Astrocyte (in vitro differentiated cells and primary cell): Measurements from ENCODE around the gene NETO2. TPM values are rescaled to one million over a fixed set of nuclear protein-coding genes. Genes with fewer than 3 reads are reported as not detected.

ENCODE experiments used
- DNase-seq: peaks from one replicate; pipeline ENCODE4 v3.0.0-alpha.2; 2010; ENCODE audit warnings: low read depth
- FAIRE-seq: peaks from 2 replicates; lab custom pipeline; 2011; peaks lifted over from hg19 to GRCh38; lab: Jason Lieb, UNC
- H2AFZ ChIP-seq: 2 replicates; pipeline ENCODE4 v1.6.0; 2012; ENCODE audit warnings: low read depth, low read length, inconsistent platforms
- H3K27ac ChIP-seq: 2 replicates; pipeline ENCODE4 v1.5.1; 2011; ENCODE audit warnings: low read depth, low read length, inconsistent platforms
- H3K27me3 ChIP-seq: 2 replicates; pipeline ENCODE4 v1.6.0; 2011; ENCODE audit warnings: low read length, inconsistent platforms; ENCODE audit not compliant: insufficient read depth
- H3K36me3 ChIP-seq: 2 replicates; pipeline ENCODE4 v1.5.1; 2011; ENCODE audit warnings: low read length, inconsistent platforms; ENCODE audit not compliant: insufficient read depth
- H3K4me1 ChIP-seq: 2 replicates; pipeline ENCODE4 v1.5.1; 2011; ENCODE audit warnings: low read length, inconsistent platforms; ENCODE audit not compliant: insufficient read depth
- H3K4me2 ChIP-seq: 2 replicates; pipeline ENCODE4 v1.6.0; 2012; ENCODE audit warnings: low read length, inconsistent platforms
- H3K4me3 ChIP-seq: 2 replicates; pipeline ENCODE4 v1.5.1; 2011; ENCODE audit warnings: low read depth, mild to moderate bottlenecking, low read length, inconsistent platforms; ENCODE audit not compliant: insufficient read depth
- H3K79me2 ChIP-seq: 2 replicates; pipeline ENCODE4 v1.6.0; 2012; ENCODE audit warnings: mild to moderate bottlenecking, low read length, inconsistent platforms; ENCODE audit not compliant: insufficient read depth
- H3K9ac ChIP-seq: 2 replicates; pipeline ENCODE4 v1.6.0; 2012; ENCODE audit warnings: mild to moderate bottlenecking, low read length, inconsistent platforms
- H3K9me3 ChIP-seq: 2 replicates; pipeline ENCODE4 v1.5.1; 2012; ENCODE audit warnings: low read depth, mild to moderate bottlenecking, low read length, inconsistent platforms; ENCODE audit not compliant: insufficient read depth
- H4K20me1 ChIP-seq: 2 replicates; pipeline ENCODE4 v1.6.0; 2012; ENCODE audit warnings: low read length, inconsistent platforms; ENCODE audit not compliant: insufficient read depth
- H3K27ac Mint-ChIP-seq: one replicate; pipeline ENCODE4 v1.8.0; 2021; ENCODE audit warnings: mild to moderate bottlenecking, mixed read lengths; ENCODE audit not compliant: unreplicated experiment
- H3K27me3 Mint-ChIP-seq: one replicate; pipeline ENCODE4 v1.8.0; 2021; ENCODE audit warnings: low read depth, mixed read lengths; ENCODE audit not compliant: unreplicated experiment
- H3K36me3 Mint-ChIP-seq: one replicate; pipeline ENCODE4 v1.8.0; 2021; ENCODE audit warnings: low read depth, mixed read lengths; ENCODE audit not compliant: unreplicated experiment
- H3K4me1 Mint-ChIP-seq: one replicate; pipeline ENCODE4 v1.8.0; 2021; ENCODE audit warnings: low read depth, mixed read lengths; ENCODE audit not compliant: unreplicated experiment
- H3K4me3 Mint-ChIP-seq: one replicate; pipeline ENCODE4 v1.8.0; 2021; ENCODE audit warnings: mild to moderate bottlenecking, moderate library complexity, mixed read lengths; ENCODE audit not compliant: unreplicated experiment
- H3K9me3 Mint-ChIP-seq: one replicate; pipeline ENCODE4 v1.8.0; 2021; ENCODE audit warnings: mild to moderate bottlenecking, mixed read lengths; ENCODE audit not compliant: unreplicated experiment
- EZH2 ChIP-seq: IDR thresholded peaks from 2 replicates; pipeline ENCODE4 v1.6.1; 2012; ENCODE audit warnings: mild to moderate bottlenecking, low read length, inconsistent platforms; ENCODE audit not compliant: insufficient read depth
- total RNA-seq: library from RNA; stranded (reverse); gene quantifications from 2 replicates; pipeline ENCODE4 v1.2.1, GENCODE V29; 2021
- TF ChIP-seq, protein P1 (sequence below): IDR thresholded peaks from 2 replicates; pipeline ENCODE4 v1.5.1; 2011; ENCODE audit warnings: low read depth, mild to moderate bottlenecking, inconsistent platforms, low read length, moderate library complexity; ENCODE audit not compliant: insufficient read depth

NETO2 gene
- total RNA-seq, 1 donor from 2014 or later: 17.1 TPM

GRCh38 chr16:47180073-47180472 is 36.3 kb upstream of the NETO2 start:
- no peak overlapping the region for H2AFZ ChIP-seq
- FAIRE-seq (no peak), DNase-seq (no peak)
- no peak for TF ChIP-seq EZH2
- no peaks in the 10 kb centered on the region for H3K9me3 ChIP-seq
- H3K4me3 Mint-ChIP-seq: no peak overlapping the region
- H4K20me1 ChIP-seq: no peaks in the 10 kb centered on the region
- no peak overlapping the region for H3K27ac Mint-ChIP-seq
- H3K27me3 ChIP-seq: no peaks in the 10 kb centered on the region
- H3K4me1 ChIP-seq: no peaks in the 10 kb centered on the region
- H3K4me3 ChIP-seq: no peak overlapping the region
- no peaks in the 10 kb centered on the region for H3K27me3 Mint-ChIP-seq
- no peaks in the 10 kb centered on the region for H3K4me1 Mint-ChIP-seq
- H3K4me2 ChIP-seq: no peak overlapping the region
- peaks cover 13% of the 10 kb centered on the region for H3K36me3 Mint-ChIP-seq
- no peaks in the 10 kb centered on the region for H3K36me3 ChIP-seq
- peaks cover 8% of the 10 kb centered on the region for H3K9me3 Mint-ChIP-seq
- H3K9ac ChIP-seq: no peak overlapping the region
- H3K79me2 ChIP-seq: no peaks in the 10 kb centered on the region
- H3K27ac ChIP-seq: no peak overlapping the region

- Mint-ChIP-seq H3K27me3 (no peaks in the 10 kb centered on the region), H3K36me3 (peaks cover 7% of the 10 kb centered on the region), H3K27ac (no peak overlapping the region), H3K4me1 (no peaks in the 10 kb centered on the region), H3K9me3 (peaks cover 2% of the 10 kb centered on the region), H3K4me3 (no peak overlapping the region)
- Histone ChIP-seq H3K27ac (no peak overlapping the region), H4K20me1 (no peaks in the 10 kb centered on the region), H3K79me2 (no peaks in the 10 kb centered on the region), H2AFZ (no peak overlapping the region), H3K9ac (no peak overlapping the region), H3K9me3 (no peaks in the 10 kb centered on the region), H3K4me1 (no peaks in the 10 kb centered on the region), H3K4me3 (no peak overlapping the region), H3K4me2 (no peak overlapping the region), H3K27me3 (no peaks in the 10 kb centered on the region), H3K36me3 (no peaks in the 10 kb centered on the region)
- DNase-seq (no peak), FAIRE-seq (no peak)
- TF ChIP-seq, protein P1, sequence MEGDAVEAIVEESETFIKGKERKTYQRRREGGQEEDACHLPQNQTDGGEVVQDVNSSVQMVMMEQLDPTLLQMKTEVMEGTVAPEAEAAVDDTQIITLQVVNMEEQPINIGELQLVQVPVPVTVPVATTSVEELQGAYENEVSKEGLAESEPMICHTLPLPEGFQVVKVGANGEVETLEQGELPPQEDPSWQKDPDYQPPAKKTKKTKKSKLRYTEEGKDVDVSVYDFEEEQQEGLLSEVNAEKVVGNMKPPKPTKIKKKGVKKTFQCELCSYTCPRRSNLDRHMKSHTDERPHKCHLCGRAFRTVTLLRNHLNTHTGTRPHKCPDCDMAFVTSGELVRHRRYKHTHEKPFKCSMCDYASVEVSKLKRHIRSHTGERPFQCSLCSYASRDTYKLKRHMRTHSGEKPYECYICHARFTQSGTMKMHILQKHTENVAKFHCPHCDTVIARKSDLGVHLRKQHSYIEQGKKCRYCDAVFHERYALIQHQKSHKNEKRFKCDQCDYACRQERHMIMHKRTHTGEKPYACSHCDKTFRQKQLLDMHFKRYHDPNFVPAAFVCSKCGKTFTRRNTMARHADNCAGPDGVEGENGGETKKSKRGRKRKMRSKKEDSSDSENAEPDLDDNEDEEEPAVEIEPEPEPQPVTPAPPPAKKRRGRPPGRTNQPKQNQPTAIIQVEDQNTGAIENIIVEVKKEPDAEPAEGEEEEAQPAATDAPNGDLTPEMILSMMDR: no peak
- no peak for TF ChIP-seq EZH2
Observed at GRCh38 chr16:47175152-47175551, 31.4 kb upstream of the NETO2 start.

- H3K4me1 Mint-ChIP-seq: no peaks in the 10 kb centered on the region
- DNase-seq (peak; percentile 49), FAIRE-seq (no peak)
- Histone ChIP-seq H3K4me1 (no peaks in the 10 kb centered on the region), H3K4me3 (no peak overlapping the region), H3K79me2 (no peaks in the 10 kb centered on the region), H3K4me2 (no peak overlapping the region), H3K27ac (no peak overlapping the region), H4K20me1 (no peaks in the 10 kb centered on the region), H3K27me3 (no peaks in the 10 kb centered on the region), H2AFZ (no peak overlapping the region), H3K9me3 (no peaks in the 10 kb centered on the region), H3K36me3 (no peaks in the 10 kb centered on the region), H3K9ac (no peak overlapping the region)
- H3K4me3 Mint-ChIP-seq: no peak overlapping the region
- no peak for TF ChIP-seq EZH2
- TF ChIP-seq, protein P1: no peak
- H3K27ac Mint-ChIP-seq: no peak overlapping the region
- H3K36me3 Mint-ChIP-seq: no peaks in the 10 kb centered on the region
- no peaks in the 10 kb centered on the region for H3K9me3 Mint-ChIP-seq
- H3K27me3 Mint-ChIP-seq: no peaks in the 10 kb centered on the region
Observed at GRCh38 chr16:47162670-47163420, 19.1 kb upstream of the NETO2 start.
